ENCODE results near the gene SEPTIN3. TPM values are rescaled to one million over a fixed set of nuclear protein-coding genes. Genes with fewer than 3 reads are reported as not detected.

SEPTIN3 gene
- total and polyA plus RNA-seq, 10 of the 15 experiments (the other 5 are each of a cell fraction or from before 2014, with no cell fraction given): 0.05 to 3.1 (median 0.87) TPM

DNA sequence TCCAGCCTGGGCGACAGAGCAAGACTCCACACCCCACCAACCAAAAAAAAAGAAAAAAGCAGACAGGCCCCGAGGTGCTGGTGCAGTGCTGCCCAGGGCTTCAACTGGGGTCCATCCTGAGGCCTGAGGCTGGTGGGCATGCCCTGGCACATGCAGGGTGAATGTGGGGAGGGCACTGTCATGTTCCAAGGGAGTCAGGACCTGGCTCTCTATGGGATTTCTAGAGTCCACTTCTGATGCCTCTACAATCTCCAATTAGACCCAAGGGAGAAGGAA lies 32.4 kb upstream of the SEPTIN3 start:
- ChIA-PET CTCF (interaction anchor here (1.2 to 8.3 kb wide), 5 partner anchors 10 to 240 kb away, joined by 5 to 234 read pairs (median 12); partner anchors contain the start of genes CENPM, SMIM45 and TNFRSF13C), SMC1A (ENCODE audit: uncharacterized antibody, unreplicated experiment) (interaction anchor here (0.9 to 11.9 kb wide), 10 partner anchors 10 to 240 kb away, joined by 3 to 321 read pairs (median 6); partner anchors contain the start of genes CENPM, SREBF2 and TNFRSF13C)
- no peak for FAIRE-seq

More for the DNA sequence above, 32.4 kb upstream of the SEPTIN3 start:
- ATAC-seq: no peak
- peaks cover 20% of the 10 kb centered on the region for H3K79me2 ChIP-seq (ENCODE audit: control insufficient read depth, insufficient read depth, low read length)
- H3K9me3 ChIP-seq (replicated peaks; ENCODE audit: control insufficient read depth, insufficient read depth, low read length): no peaks in the 10 kb centered on the region
- peak overlapping the region; percentile 12 for H3K4me2 ChIP-seq (ENCODE audit: control insufficient read depth, insufficient read depth)
- H4K20me1 ChIP-seq (ENCODE audit: control insufficient read depth, insufficient read depth): no peaks in the 10 kb centered on the region
- in situ Hi-C loops (cut with MboI) (no loop called here), intact Hi-C loops (cut with micrococcal nuclease; ENCODE audit: unreplicated experiment) (no loop called here)
- H3K27me3 ChIP-seq (replicated peaks in 1 of 2; ENCODE audit: control insufficient read depth in 2 of 2, insufficient read depth in 2 of 2, low read length in 1 of 2): no peaks in the 10 kb centered on the region
- no TSS peak for BruUV-seq (replicated peaks)
- DNase-seq (ENCODE audit: low read depth, low spot score): no peak
- H3K36me3 ChIP-seq (ENCODE audit: control insufficient read depth in 2 of 2, insufficient read depth in 2 of 2, low read length in 1 of 2): peaks cover 5 to 17% of the 10 kb centered on the region in 2 experiments; a peak in 3 of 4 replicates
- RAD21 ChIA-PET (ENCODE audit: unreplicated experiment): interaction anchor here (0.5 to 8.6 kb wide), 12 partner anchors 12 to 237 kb away, joined by 3 to 408 read pairs (median 7); partner anchors contain the start of genes CCDC134, CENPM, MEI1 and SMIM45
- POLR2A ChIA-PET: interaction anchor here (0.6 to 12.6 kb wide), 9 partner anchors 13 to 238 kb away, joined by 3 to 599 read pairs (median 6); partner anchors contain the start of genes CENPM, NDUFA6, SHISA8 and SMIM45
- 6% methylated on average over 2 of the region's 2 CpGs for WGBS (ENCODE audit: insufficient coverage, insufficient replicate concordance, low lambda C conversion rate, missing lambda C conversion rate)
- H3K9ac ChIP-seq (ENCODE audit: control insufficient read depth, insufficient read depth, low read length): peak overlapping the region; percentile 47; the same call in 1 of the 2 replicates
- peaks cover 87% of the 10 kb centered on the region for H3K4me1 ChIP-seq (ENCODE audit: control insufficient read depth, insufficient read depth, low read length)
- no peak overlapping the region for H2AFZ ChIP-seq (ENCODE audit: control insufficient read depth, low read depth, low read length)
- peak overlapping the region; percentile 94 for H3K27ac ChIP-seq (ENCODE audit: control insufficient read depth, insufficient read depth)
- TF ChIP-seq, protein P1, sequence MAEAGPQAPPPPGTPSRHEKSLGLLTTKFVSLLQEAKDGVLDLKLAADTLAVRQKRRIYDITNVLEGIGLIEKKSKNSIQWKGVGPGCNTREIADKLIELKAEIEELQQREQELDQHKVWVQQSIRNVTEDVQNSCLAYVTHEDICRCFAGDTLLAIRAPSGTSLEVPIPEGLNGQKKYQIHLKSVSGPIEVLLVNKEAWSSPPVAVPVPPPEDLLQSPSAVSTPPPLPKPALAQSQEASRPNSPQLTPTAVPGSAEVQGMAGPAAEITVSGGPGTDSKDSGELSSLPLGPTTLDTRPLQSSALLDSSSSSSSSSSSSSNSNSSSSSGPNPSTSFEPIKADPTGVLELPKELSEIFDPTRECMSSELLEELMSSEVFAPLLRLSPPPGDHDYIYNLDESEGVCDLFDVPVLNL (IDR thresholded peaks at IDR 0.05; ENCODE audit: low read depth, low read length): no peak
- TF ChIP-seq SMARCA5 (IDR thresholded peaks at IDR 0.05) (0 out of 2 replicates have a peak, but pooled peaks have one; percentile 1), MYC (IDR thresholded peaks at IDR 0.05; ENCODE audit: insufficient read depth, insufficient read length, insufficient replicate concordance, low read length, severe bottlenecking) (no peak)
- no peak overlapping the region; the same call in 1 of the 2 replicates for H3K4me3 ChIP-seq

Measured in GM12878 (cell line).